Neural progenitor cell (in vitro differentiated cells): Measurements from ENCODE around the gene OR2T10. TPM values are rescaled to one million over a fixed set of nuclear protein-coding genes. Genes with fewer than 3 reads are reported as not detected.
"Not testable (repeated sequence)": the region's sequence is repeated elsewhere in the genome, so short reads cannot be mapped to it uniquely, and the experiment has no call there.

Experiments used
- DNase-seq: peaks from one replicate; pipeline ENCODE4 v3.0.0-alpha.2; 2016; ENCODE audit warnings: low spot score
- H2AFZ ChIP-seq: fragments of 200-600 bp; sonication (generic); replicated peaks from 2 replicates; pipeline ENCODE4 v1.6.1; 2016; ENCODE audit warnings: antibody characterized with exemption
- H3F3A ChIP-seq: fragments of 200-600 bp; sonication (generic); 2 replicates; pipeline ENCODE4 v1.6.1; 2016; ENCODE audit warnings: antibody characterized with exemption, low read depth
- H3K27ac ChIP-seq: fragments of 200-600 bp; sonication (generic); 2 replicates; pipeline ENCODE4 v1.5.1; 2016; ENCODE audit warnings: mild to moderate bottlenecking
- H3K27me3 ChIP-seq: fragments of 200-600 bp; sonication (generic); 2 replicates; pipeline ENCODE4 v1.6.1; 2016; ENCODE audit warnings: mild to moderate bottlenecking, moderate library complexity
- H3K36me3 ChIP-seq: fragments of 200-600 bp; sonication (generic); 2 replicates; pipeline ENCODE4 v1.5.1; 2016
- H3K4me1 ChIP-seq: fragments of 200-600 bp; sonication (generic); 2 replicates; pipeline ENCODE4 v1.6.1; 2016; ENCODE audit warnings: mixed run types
- H3K4me2 ChIP-seq: fragments of 200-600 bp; sonication (generic); 2 replicates; pipeline ENCODE4 v1.6.1; 2016
- H3K4me3 ChIP-seq: fragments of 200-600 bp; sonication (generic); 2 replicates; pipeline ENCODE4 v1.5.1; 2016
- H3K79me2 ChIP-seq: fragments of 200-600 bp; sonication (generic); 2 replicates; pipeline ENCODE4 v1.6.1; 2016; ENCODE audit warnings: low read depth
- H3K9ac ChIP-seq: fragments of 200-600 bp; sonication (generic); 2 replicates; pipeline ENCODE4 v1.6.1; 2016
- H3K9me3 ChIP-seq: fragments of 200-600 bp; sonication (generic); 2 replicates; pipeline ENCODE4 v1.5.1; 2016; ENCODE audit warnings: low read depth
- H4K20me1 ChIP-seq: fragments of 200-600 bp; sonication (generic); 2 replicates; pipeline ENCODE4 v1.6.1; 2016; ENCODE audit warnings: low read depth
- H3K27ac Mint-ChIP-seq: 3 replicates; pipeline ENCODE4 v1.8.0; 2021; ENCODE audit warnings: mixed read lengths
- H3K27me3 Mint-ChIP-seq: 2 replicates; pipeline ENCODE4 v1.8.0; 2022; ENCODE audit warnings: low read depth, mild to moderate bottlenecking, inconsistent platforms, moderate library complexity, mixed read lengths; ENCODE audit not compliant: insufficient read depth
- H3K36me3 Mint-ChIP-seq: 3 replicates; pipeline ENCODE4 v1.8.0; 2021; ENCODE audit warnings: mixed read lengths
- H3K4me1 Mint-ChIP-seq: 3 replicates; pipeline ENCODE4 v1.8.0; 2021; ENCODE audit warnings: mixed read lengths
- H3K4me3 Mint-ChIP-seq: 3 replicates; pipeline ENCODE4 v1.8.0; 2021; ENCODE audit warnings: mild to moderate bottlenecking, moderate library complexity, mixed read lengths
- H3K9me3 Mint-ChIP-seq: 3 replicates; pipeline ENCODE4 v1.8.0; 2020; ENCODE audit warnings: mixed read lengths
- small RNA-seq: library from RNA; depleted of rRNA; stranded (forward); fragments of <200 nt; gene quantifications from one replicate; pipeline ENCODE3, GENCODE V24; 2015
- total RNA-seq: library from RNA; depleted of rRNA; stranded (reverse); fragments of >200 nt; gene quantifications from 2 replicates; pipeline ENCODE4 v1.2.3, GENCODE V29; 2015; ENCODE audit warnings: low replicate concordance

OR2T10 gene
- total RNA-seq, 1 donor from 2014 or later: not detected

GRCh38 chr1:248562672-248563071 is 34.8 kb downstream of the OR2T10 start, which contains the start of gene OR2T29:
TSS of gene OR2T29 (minus strand) at chr1:248562772. CDS start at chr1:248559491, 3,281 bp downstream.
- not testable (repeated sequence) for H3K36me3 Mint-ChIP-seq, H3K4me3 ChIP-seq, H3K9ac ChIP-seq, H3K4me3 Mint-ChIP-seq, H3K27ac ChIP-seq, H3K9me3 Mint-ChIP-seq, H3K36me3 ChIP-seq, H2AFZ ChIP-seq, H3K27me3 ChIP-seq, H4K20me1 ChIP-seq, H3K9me3 ChIP-seq, H3K4me1 Mint-ChIP-seq, H3K27me3 Mint-ChIP-seq, H3K79me2 ChIP-seq, H3K4me1 ChIP-seq, H3K27ac Mint-ChIP-seq, DNase-seq, H3F3A ChIP-seq, H3K4me2 ChIP-seq

- H3F3A ChIP-seq, H3K27me3 Mint-ChIP-seq, H3K27ac Mint-ChIP-seq, H3K36me3 ChIP-seq, H2AFZ ChIP-seq, H3K4me1 ChIP-seq, H3K9me3 ChIP-seq, H3K9me3 Mint-ChIP-seq, DNase-seq, H3K4me3 Mint-ChIP-seq, H3K4me3 ChIP-seq, H3K27ac ChIP-seq, H3K27me3 ChIP-seq, H4K20me1 ChIP-seq, H3K36me3 Mint-ChIP-seq, H3K9ac ChIP-seq, H3K79me2 ChIP-seq, H3K4me1 Mint-ChIP-seq, H3K4me2 ChIP-seq: not testable (repeated sequence)
Measured at GRCh38 chr1:248551027-248551426, 46.5 kb downstream of the OR2T10 start.

- not testable (repeated sequence) for H3F3A ChIP-seq, H3K9ac ChIP-seq, H3K79me2 ChIP-seq, H3K4me1 ChIP-seq, H3K4me2 ChIP-seq, H3K27me3 ChIP-seq, H3K9me3 Mint-ChIP-seq, H3K36me3 ChIP-seq, H3K9me3 ChIP-seq, H3K4me3 ChIP-seq, DNase-seq, H3K27ac Mint-ChIP-seq, H4K20me1 ChIP-seq, H3K36me3 Mint-ChIP-seq, H3K4me3 Mint-ChIP-seq, H3K27ac ChIP-seq, H3K27me3 Mint-ChIP-seq, H3K4me1 Mint-ChIP-seq, H2AFZ ChIP-seq
Measured at GRCh38 chr1:248547383-248547782, 50.1 kb downstream of the OR2T10 start.

Small RNA genes within 50 kb of the gene (small RNA-seq; reads per million reads assigned to genes)
- gene RF00019: not detected

Other genes with a start within 250 kb of the OR2T10 start
- not detected in 2 replicates for gene OR14C36, start 248.9 kb downstream of the OR2T10 start, total RNA-seq
- gene OR2T4, start 236.0 kb downstream of the OR2T10 start, total RNA-seq: not detected in 2 replicates
- gene OR2T6, start 222.0 kb downstream of the OR2T10 start, total RNA-seq: not detected in 2 replicates
- gene OR2T1, start 194.7 kb downstream of the OR2T10 start, total RNA-seq: not detected in 2 replicates
- not detected in 2 replicates for gene OR2T2, start 152.1 kb downstream of the OR2T10 start, total RNA-seq
- gene OR2T3, start 124.3 kb downstream of the OR2T10 start, total RNA-seq: not detected in 2 replicates
- not detected in 2 replicates for gene OR2T5, start 109.1 kb downstream of the OR2T10 start, total RNA-seq
- not detected in 2 replicates for gene OR2G6, start 89.6 kb downstream of the OR2T10 start, total RNA-seq
- not detected in 2 replicates for gene OR2T29, start 34.9 kb downstream of the OR2T10 start, total RNA-seq
- gene OR2T34, start 22.9 kb downstream of the OR2T10 start, total RNA-seq: not detected in 2 replicates
- gene OR2T11, start 37.4 kb upstream of the OR2T10 start, total RNA-seq: not detected in 2 replicates
- gene OR2T35, start 47.6 kb upstream of the OR2T10 start, total RNA-seq: not detected in 2 replicates
- gene OR2T27, start 57.8 kb upstream of the OR2T10 start, total RNA-seq: not detected in 2 replicates
- not detected in 2 replicates for gene OR14I1, start 105.1 kb upstream of the OR2T10 start, total RNA-seq
- not detected in 2 replicates for gene LYPD8, start 158.1 kb upstream of the OR2T10 start, total RNA-seq
- gene SH3BP5L, start 228.2 kb upstream of the OR2T10 start, total RNA-seq: 9.6 and 30.8 TPM in 2 replicates
- gene ZNF672, start 240.5 kb upstream of the OR2T10 start, total RNA-seq: 16.9 and 35.5 TPM in 2 replicates